ENCODE data around the gene ALDH2.

DNA sequence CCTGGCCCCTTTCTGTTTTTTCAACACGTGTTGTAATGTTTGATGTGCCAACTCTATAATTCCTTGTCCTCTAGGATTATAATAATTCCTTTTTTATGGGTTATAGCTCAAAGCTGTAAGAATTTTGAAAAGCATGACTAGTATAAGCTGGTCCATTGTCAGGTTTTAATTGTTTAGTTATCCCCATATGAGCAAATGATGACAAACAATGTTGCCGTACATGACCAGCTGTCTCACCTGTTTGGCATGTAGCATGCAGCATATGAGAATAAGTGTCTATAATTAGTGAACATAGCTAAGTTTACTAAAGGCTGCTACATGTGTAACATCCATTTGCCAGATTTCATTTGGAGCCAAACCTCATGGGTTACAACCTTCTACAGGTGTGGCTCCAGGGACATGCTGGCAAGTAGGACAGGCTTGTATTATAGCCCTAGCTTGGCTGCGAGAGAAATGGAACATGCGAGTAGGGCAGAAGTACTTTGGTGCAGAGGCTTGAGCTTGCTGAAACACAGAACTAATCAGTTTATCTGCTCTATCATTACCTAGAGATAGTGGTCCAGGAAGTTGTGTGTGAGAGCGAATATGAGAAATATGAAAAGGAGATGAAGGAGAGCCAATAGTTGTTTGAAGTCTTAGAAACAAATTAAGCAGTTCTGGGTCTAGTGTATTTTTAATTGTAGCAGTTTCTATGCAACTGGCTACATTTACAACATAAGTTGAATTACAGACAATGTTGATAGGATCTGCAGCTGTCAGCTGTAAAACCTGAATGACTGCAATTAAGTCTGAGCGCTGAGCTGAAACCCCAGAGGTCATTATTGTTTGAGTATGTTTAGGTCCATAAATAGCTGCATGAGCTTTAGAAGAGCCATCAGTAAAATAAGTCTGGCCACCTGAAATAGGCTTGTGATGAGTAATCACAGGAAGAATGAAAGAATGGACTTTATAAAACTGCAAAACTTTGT, 52.7 kb downstream of the ALDH2 start:
- TF ChIP-seq, protein P1, sequence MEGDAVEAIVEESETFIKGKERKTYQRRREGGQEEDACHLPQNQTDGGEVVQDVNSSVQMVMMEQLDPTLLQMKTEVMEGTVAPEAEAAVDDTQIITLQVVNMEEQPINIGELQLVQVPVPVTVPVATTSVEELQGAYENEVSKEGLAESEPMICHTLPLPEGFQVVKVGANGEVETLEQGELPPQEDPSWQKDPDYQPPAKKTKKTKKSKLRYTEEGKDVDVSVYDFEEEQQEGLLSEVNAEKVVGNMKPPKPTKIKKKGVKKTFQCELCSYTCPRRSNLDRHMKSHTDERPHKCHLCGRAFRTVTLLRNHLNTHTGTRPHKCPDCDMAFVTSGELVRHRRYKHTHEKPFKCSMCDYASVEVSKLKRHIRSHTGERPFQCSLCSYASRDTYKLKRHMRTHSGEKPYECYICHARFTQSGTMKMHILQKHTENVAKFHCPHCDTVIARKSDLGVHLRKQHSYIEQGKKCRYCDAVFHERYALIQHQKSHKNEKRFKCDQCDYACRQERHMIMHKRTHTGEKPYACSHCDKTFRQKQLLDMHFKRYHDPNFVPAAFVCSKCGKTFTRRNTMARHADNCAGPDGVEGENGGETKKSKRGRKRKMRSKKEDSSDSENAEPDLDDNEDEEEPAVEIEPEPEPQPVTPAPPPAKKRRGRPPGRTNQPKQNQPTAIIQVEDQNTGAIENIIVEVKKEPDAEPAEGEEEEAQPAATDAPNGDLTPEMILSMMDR (optimal IDR thresholded peaks at IDR 0.05 in 1 of 3, IDR thresholded peaks at IDR 0.05 in 1 of 3, conservative IDR thresholded peaks at IDR 0.05 in 1 of 3; ENCODE audit: extremely low read depth in 1 of 3, insufficient read depth in 2 of 3, low read length in 3 of 3): no peak
- no peak for TF ChIP-seq EZH2 (IDR thresholded peaks at IDR 0.05; ENCODE audit: low read length)

Data from keratinocyte (primary cell).